Hindlimb muscle (tissue), 1 donor: ENCODE data around the gene SPRYD4. TPM values are rescaled to one million over a fixed set of nuclear protein-coding genes. Genes with fewer than 3 reads are reported as not detected.
"Not testable (repeated sequence)": the region's sequence is repeated elsewhere in the genome, so short reads cannot be mapped to it uniquely, and the experiment has no call there.

Source experiments
- DNase-seq: peaks from one replicate; pipeline ENCODE4 v3.0.0-alpha.2; 2013
- polyA plus RNA-seq: library from polyadenylated mRNA; unstranded; fragments of 120-200 nt; gene quantifications from one replicate; pipeline ENCODE4 v1.2.1, GENCODE V29; 2013; ENCODE audit not compliant: insufficient read length

SPRYD4 gene
- polyA plus RNA-seq, result 3.0 TPM

GRCh38 chr12:56468216-56469006, at the start of gene SPRYD4:
TSS of gene SPRYD4 (plus strand) at chr12:56468578. CDS start at chr12:56468592, 14 bp downstream.
- DNase-seq, result peak; percentile 95

DNA sequence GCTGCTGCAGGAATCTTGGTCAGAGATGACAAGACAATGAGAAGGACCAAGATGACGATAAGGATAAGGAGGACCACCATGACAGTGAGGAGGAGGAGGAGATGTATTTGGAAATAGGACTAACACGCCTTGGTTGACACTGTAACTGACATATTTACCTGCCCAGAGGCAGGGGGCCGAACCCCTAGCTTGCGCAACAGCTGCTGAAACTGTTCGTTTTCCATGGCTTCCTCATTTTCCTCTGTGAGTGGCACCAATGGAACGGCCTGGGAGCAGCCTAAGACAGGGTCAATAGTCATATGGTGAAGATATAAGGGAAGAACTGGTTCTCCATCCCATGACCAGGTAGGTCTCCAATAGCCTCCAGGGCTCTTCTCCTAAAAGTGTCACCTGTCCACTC, 48.0 kb upstream of the SPRYD4 start:
- DNase-seq, result no peak

DNA sequence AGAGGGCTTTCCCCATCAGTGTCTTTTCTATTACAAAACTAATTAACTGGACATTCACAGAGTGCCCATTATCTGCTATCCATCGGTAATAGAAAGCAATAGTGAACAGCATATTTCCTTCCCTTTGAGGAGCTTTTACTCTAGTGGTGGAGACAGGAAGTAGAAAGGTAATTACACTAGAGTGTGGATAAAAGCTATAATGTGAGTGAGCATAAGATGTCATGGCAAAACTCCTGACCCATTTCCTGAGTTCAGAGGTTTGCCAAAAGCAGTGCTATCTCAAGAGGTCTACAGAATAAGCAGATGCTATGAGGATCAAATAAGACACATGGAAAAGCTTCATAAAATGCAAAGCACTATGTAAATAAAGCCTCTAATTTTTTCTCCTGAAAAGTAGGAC, 43.2 kb upstream of the SPRYD4 start:
- DNase-seq, result no peak

DNA sequence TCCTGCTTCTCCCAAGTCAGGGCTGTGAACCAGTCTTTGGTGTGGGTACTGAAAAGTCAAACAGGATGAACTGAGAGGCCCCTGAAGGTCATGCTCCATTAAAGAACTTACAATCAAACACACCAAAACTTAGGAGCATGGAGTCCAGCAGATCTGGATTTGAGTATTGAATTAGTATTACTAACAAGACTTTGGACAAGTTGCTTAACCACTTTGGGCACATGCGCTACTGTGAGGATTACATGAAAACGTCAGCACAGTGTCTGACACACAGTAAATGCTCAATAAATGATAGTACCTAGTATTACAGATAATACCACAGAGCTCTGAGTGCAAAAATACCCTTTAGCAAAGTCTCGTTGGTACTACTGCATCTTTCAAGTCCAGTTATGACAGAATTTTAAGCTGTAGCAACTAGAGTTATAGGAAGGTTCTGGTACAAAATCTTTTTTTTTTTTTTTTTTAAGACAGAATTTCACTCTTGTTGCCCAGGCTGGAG, 42.4 kb upstream of the SPRYD4 start:
- no peak for DNase-seq

DNA sequence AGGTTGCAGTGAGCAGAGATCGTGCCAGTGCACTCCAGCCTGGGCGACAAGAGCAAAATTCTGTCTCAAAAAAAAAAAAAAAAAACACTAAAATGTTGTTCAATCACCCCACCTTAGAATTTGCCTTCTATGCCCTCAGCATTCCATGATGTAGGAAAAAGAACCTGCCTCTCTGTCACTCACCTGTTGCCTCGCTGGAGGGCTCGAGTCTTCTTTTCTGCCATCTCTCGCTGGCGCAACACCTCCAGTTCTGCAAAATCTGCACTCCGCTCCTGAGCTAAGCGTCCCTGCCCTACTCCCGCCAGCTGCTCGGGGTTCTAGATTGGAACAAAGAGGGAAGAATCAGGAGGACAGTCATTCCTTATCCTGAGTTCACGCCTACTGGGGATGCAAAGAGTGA, 37.1 kb upstream of the SPRYD4 start:
- DNase-seq, result no peak

DNA sequence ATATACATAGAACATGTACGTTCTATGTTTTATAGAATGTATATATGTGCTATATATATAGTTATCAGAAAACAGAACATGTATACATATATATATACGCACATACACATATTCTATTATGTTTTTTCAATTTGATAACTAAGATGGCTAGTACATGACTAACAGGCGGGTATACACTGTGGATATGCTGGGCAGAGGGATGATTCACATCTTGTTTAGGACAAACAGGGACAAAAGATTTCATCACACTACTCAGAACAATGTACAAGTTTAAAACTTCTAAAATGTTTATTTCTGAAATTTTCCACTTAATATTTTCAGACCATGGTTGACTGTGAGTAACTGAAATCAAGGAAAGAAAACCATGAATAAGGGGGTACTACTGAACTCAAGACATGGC, 36.5 kb upstream of the SPRYD4 start:
- DNase-seq, result no peak

DNA sequence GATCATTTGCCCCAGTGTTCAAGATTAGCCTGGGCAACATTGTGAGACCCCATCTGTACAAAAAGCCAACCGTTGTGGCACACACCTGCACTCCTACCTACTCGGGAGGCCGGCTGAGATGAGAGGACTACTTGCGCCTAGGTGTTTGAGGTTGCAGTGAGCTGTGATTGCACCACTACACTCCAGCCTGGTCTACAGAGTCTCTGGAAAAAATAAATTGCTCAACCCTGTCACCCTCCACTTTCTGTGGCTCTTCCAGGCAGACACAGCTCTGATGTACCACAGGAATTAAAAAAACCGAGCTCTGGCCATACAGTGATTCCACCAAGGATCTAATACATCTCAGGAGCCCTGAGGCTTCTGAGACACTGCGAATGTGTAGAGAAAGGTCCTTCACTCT, 33.5 kb upstream of the SPRYD4 start:
- no peak for DNase-seq

- DNase-seq, result no peak
These were observed 30.8 kb upstream of the SPRYD4 start for GRCh38 chr12:56437430-56438176.

GRCh38 chr12:56443208-56443607, 25.2 kb upstream of the SPRYD4 start:
- DNase-seq, result not testable (repeated sequence)

DNA sequence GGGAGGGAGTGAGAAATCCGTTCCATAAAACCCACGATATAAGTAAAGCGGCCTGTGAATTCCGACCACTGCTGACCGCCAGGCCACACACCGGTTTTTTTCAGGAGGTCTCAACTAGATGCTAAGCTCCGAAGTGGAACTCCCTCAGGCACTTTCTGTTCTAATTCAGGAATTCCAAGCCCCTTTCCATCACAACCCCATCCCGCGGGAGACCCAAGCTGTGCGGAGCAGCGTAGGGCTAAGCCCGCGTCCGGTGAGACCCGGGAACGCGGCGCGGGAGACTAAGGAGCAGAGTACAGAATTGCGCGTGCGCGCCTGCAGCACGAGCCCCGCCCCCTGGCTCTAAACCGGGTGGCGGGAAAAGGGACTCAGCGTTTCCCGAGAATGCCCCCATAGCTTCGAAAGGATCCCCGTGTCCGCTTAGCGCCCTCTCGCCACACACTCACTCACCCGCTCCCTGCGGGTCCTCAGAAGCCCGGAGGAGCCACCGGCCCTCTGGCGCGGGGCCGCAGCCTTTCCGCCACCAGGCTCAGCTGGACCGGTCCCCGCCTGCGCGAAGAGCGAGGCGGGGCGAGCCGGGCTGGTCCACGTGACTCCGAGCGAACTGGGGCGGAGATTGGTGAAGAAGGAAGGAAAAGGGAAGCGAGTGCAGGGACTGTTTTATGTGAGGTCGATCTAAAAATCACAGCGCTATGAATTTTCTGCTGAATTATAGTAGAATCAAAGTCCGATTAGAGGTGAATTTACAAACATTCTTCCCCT, 19.3 kb upstream of the SPRYD4 start, which contains the start of gene TIMELESS:
TIMELESS (minus strand) TSS at position 567 of the 762 bp plus-strand sequence. CDS start 15,256 bp downstream, outside the sequence.
- peak; percentile 94 for DNase-seq

GRCh38 chr12:56449622-56449984, 18.8 kb upstream of the SPRYD4 start:
- DNase-seq, result no peak

DNA sequence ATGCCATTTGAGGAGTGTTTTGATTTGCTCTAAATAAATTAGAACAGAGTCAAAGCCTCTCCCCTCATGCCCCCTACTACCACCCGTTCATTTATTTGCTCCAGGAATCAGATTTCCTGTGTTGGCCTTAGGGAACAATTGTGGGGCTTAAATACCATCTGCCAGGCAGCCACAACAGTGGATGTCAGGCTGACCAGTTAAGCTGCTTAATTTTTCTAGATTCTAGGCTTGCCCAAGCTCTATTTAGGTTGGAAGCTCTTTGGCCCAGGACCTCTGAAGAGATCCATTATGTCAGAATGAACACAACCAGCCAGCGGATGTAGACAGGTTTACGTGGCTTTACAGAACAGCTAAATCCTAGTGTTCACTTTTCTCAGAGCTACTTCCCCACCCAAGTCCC, 18.1 kb upstream of the SPRYD4 start:
- no peak for DNase-seq

DNA sequence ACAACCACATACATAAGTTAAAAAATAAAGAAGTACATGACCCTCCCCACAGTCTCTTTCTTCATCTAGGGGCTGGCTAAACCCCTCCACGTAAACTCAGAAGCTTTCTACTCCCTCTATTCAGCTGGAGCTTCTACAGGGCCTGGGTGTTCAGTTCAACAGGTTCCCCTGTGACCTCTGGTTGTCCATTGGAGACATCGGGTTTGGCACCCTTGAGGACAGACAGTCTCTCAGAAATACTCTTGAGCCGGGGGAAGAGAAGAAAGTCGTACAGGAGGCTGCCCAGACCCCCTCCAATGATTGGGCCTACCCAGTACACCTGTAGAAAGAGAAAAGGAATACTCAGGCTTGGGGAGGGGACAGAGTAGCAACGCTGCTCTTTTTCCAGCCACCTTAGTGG, 17.2 kb upstream of the SPRYD4 start:
- DNase-seq, result no peak

DNA sequence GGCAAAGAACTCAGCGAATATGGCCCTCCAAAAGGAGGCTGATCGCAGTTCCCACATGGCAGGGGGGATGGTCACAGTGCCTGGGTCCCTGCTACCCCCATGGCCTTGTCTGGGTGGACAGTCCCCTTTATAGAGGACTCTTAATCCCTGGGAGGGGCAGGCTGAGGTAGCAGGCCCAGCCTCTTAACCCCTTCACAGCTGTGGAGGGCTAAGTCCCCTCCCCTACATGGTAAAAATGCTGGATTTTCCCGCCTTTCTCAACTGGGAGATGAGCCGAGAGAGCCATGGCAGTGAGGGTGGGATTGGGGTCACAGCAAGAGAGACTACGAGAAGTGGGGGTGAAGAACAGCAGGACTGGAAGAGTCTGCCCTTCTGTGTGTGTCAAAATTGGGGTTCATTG, 13.8 kb upstream of the SPRYD4 start, which contains the start of gene MIP:
MIP (minus strand) TSS at position 101 of the 400 bp plus-strand sequence; CDS start at position 57, 44 bp downstream.
- DNase-seq, result no peak

- DNase-seq, result no peak
These were observed 10.6 kb upstream of the SPRYD4 start for GRCh38 chr12:56457817-56458216.

DNA sequence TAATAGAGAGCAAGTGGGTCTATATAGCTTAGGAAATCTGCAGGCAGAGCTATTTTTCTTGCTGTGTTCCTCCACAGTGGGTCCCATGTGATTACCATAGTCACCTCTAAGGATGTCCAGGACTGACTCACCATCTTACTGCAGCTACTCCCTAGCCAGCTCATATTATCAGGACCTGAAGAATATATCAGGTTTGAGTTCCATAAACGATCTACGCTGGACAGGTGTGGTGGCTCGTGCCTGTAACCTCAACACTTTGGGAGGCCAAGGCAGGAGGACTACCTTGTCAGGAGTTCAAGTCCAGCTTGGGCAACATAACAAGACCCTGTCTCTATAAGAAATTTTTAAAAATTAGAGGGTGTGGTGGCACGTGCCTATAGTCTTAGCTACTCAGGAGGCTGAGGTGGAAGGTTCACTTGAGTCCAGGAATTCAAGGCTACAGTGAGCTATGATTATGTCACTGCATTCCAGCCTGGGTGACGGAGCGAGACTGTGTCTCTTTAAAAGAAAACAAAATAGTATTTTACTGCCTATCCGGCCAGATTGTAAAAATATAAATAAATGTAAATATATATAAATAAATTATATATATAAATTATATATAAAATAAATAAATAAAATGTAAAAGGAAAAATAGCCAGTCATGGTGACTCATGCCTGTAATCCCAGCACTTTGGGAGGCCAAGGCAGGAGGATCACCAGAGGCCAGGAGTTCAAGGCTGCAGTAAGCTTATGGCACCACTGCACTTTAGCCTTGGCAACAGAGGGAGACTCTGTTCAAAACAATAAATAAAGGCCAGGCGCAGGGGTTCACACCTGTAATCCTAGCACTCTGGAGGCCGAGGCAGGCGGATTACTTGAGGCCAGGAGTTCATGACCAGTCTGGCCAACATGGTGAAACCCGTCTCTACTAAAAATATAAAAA, 6.9 kb upstream of the SPRYD4 start:
- DNase-seq, result no peak

- DNase-seq, result no peak
These were observed 5.8 kb upstream of the SPRYD4 start for GRCh38 chr12:56462565-56462964.

GRCh38 chr12:56469007-56469930, 891 bp downstream of the SPRYD4 start:
- no peak for DNase-seq

GRCh38 chr12:56474389-56474788, 6.0 kb downstream of the SPRYD4 start:
- DNase-seq, result no peak

DNA sequence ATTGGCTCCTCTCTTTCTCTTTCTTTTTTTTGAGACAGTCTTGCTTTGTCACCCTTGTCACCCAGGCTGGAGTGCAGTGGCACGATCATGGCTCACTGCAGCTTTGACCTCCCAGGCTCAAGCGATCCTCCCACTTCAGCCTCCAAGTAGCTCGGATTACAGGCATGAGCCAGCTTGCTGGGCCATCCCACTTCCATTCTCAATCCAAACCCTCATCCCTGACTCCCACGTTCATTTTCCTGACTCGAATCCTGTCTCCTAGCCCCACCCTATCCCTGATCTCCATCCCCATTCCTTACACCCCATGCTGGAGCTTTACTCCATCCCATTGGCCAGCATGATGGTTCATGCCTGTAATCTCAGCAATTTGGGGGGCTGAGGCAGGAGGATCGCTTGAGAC, 7.8 kb downstream of the SPRYD4 start:
- DNase-seq, result no peak
